GM12892 (cell line): ENCODE results near the gene MZT2B. TPM values are rescaled to one million over a fixed set of nuclear protein-coding genes. Genes with fewer than 3 reads are reported as not detected.
"Not testable (repeated sequence)": the region's sequence is repeated elsewhere in the genome, so short reads cannot be mapped to it uniquely, and the experiment has no call there.

Experiments used
- DNase-seq: peaks from one replicate; pipeline ENCODE4 v3.0.0; 2011; ENCODE audit not compliant: insufficient read length
- FAIRE-seq: peaks from 2 replicates; lab custom pipeline; 2011; peaks lifted over from hg19 to GRCh38; lab: Jason Lieb, UNC
- POLR2A ChIP-seq: IDR thresholded peaks from 2 replicates; pipeline ENCODE4 v1.6.1; 2011; ENCODE audit warnings: low read depth, low read length, control low read depth
- POLR2AphosphoS5 ChIP-seq: IDR thresholded peaks from 2 replicates; pipeline ENCODE4 v1.6.1; 2011; ENCODE audit warnings: low read depth, low read length, control low read depth
- TAF1 ChIP-seq: IDR thresholded peaks from 2 replicates; pipeline ENCODE4 v1.6.1; 2011; ENCODE audit warnings: low read depth, mild to moderate bottlenecking, control low read depth, low read length, borderline replicate concordance
- polyA plus RNA-seq: library from polyadenylated mRNA; unstranded; fragments of >200 nt; gene quantifications from one replicate; pipeline ENCODE4 v1.2.1, GENCODE V29; 2012; ENCODE audit warnings: missing spikeins, inconsistent platforms; ENCODE audit not compliant: missing spikeins

The MZT2B gene, protein sequence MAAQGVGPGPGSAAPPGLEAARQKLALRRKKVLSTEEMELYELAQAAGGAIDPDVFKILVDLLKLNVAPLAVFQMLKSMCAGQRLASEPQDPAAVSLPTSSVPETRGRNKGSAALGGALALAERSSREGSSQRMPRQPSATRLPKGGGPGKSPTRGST
- 18.4 TPM for polyA plus RNA-seq

DNA sequence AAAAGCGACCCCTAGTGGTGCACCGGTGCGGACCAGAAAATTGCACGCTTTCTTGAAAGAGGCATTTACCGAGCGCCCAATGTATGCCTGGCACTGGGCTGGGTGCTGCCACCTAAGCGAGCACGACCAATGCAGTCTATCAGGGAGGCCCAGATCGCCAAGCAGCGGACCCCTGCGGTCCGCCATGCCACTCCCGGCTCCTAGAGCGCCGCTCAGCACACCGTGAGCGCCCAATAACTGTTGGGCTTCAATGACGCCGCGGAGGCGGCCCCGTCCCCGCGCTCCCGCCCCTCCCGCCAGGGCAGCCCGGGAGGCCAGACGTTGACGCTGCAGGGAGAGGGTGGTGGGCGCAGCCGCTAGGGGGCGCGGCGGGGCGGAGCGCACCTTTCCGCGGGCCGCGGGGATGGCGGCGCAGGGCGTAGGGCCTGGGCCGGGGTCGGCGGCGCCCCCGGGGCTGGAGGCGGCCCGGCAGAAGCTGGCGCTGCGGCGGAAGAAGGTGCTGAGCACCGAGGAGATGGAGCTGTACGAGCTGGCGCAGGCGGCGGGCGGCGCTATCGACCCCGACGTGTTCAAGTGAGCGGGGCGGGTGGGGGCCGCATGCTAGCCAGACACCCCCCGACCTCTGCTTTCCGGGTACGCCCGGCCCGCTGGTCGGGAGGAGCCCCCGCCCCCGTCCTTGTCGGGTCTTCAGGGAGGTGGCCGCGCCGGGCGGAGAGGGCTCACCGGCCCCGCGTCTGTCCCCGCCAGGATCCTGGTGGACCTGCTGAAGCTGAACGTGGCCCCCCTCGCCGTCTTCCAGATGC lies at the start of gene MZT2B:
Gene MZT2B, plus strand, starts transcription at position 383 of the 803 bp plus-strand sequence. Its CDS starts 21 bp downstream, at position 404.
- TF ChIP-seq TAF1, result 0 out of 2 replicates have a peak, but pooled peaks have one; percentile 18
- TF ChIP-seq POLR2A, result peak; percentile 78
- TF ChIP-seq POLR2AphosphoS5, result peak; percentile 58; the same call in 1 of the 2 replicates
- DNase-seq, result peak; percentile 89
- peak; percentile 91 for FAIRE-seq

DNA sequence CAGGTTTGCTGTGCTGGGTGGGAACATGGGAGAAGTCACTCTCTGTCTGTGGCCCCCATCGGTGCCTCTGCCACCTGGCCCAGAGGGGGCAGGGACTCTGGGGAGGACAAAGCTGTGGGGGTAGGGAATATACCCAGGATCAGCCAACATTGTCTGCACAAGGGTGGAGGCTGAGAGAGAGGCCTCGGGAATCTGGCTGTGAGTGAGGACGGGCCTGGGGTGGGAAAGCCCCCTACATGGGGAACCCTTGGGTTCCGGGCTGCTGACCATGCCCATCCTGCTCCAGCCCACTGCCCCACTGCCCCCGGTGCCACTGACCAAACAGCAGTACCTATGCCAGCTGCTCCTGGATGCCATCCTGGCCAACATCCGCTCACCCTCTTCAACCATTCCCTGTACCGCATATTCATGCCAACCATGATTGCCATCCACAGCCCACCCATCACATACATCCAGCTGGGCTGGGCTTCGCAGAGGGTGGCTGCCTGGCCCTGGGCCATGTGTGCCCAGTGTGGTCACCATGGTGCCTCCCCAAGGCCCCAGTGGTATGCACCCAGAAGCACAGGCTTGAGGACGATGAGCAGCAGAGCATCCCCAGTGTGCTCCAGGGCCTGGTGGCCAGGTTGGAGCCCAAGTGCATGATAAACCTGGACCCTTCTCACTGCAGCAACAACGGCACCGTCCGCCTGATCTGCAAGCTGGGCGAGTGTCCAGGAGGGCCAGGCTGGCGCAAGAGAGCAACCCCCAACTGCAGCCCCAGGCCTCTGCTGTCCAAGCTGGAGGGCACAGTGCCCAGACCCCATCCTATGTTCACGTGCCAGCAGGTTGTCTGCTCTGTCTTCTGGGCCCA lies 46.1 kb upstream of the MZT2B start:
- FAIRE-seq, result no peak
- TF ChIP-seq POLR2AphosphoS5 (no peak), TAF1 (no peak), POLR2A (no peak)
- no peak for DNase-seq

DNA sequence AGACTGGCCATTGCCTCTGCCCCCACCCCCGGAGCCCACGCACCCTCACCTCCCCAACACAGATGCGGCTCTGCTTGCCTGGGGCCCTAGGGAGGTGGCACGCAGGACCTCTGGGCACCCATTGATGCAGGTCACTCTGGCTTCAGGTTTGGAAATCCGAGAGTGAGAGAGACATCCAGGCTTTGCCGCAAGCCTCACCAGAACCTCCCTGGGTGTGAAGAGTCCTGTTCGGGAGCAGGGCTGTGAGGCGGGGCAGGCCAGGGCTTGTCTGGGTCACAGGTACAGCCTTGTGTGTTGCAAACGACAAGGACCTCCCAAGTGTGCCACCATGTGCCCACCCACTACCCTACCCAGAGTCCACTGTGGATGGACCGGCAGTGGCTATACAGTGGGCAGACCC lies 45.5 kb upstream of the MZT2B start:
- not testable (repeated sequence) for FAIRE-seq, DNase-seq

DNA sequence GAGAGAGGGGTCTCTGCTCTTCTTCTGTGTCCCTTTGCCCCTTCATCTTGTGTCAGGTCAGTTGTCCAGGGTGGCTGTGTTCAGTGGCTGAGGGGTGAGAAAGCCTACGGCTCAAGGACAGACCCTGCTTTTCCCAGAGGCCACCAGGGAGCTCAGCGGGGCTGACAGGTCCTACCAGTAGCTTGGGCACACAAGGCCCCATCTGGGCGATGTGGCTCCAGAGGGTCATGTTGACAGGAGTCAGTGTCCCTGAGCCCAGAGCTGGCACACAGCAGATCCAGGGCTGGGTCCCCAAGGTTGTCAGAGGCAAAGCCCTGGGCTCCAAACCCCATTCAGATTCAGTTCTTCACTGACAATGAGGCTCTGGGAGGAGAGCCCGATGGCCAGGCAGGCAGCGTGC lies 44.9 kb upstream of the MZT2B start:
- not testable (repeated sequence) for FAIRE-seq, DNase-seq

DNA sequence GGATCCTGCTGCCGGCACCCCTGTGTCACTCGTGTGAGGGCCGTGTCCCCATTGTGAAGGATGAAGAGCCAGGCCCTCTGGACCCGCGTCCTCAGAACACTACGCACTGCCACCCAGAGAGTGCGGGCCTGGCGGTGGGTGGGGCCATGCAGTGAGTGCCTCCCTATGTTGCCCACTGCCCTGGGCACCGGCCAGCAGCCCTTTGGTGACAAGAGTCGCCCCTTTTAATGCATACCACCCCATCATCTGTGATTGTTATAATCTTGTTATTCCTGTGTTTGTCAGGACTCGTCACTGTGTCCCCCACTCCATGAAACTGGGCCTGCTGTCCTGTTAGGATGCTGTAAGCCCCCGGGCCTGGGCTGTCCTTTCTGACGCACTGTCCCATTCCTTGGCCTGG lies 43.7 kb upstream of the MZT2B start:
- not testable (repeated sequence) for DNase-seq, FAIRE-seq

DNA sequence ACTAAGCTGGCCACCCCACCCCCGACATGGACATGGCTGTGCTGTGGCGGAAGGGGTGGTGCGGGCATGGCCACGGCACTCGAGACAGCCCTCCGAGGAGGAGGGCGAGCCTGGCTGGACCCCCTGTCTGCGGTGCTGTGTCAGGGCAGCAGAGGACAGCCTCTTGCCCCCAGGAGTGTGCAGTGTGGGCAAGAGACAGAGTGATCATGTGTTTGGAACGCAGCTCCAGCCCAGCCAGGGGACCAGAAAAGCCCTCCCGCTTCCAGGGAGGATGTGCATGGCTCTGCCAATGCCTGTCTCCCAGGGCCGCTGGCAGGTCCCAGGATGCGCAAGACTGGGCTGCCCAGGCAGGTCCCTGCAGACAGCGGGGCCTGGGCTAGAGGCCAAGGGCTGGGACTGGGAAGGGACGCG lies 43.2 kb upstream of the MZT2B start:
- not testable (repeated sequence) for DNase-seq

GRCh38 chr2:130139331-130140280 lies 42.5 kb upstream of the MZT2B start:
- FAIRE-seq, result not testable (repeated sequence)

More for the DNA sequence above, 43.2 kb upstream of the MZT2B start:
- FAIRE-seq, result peak; percentile 9

GRCh38 chr2:130140516-130140915 lies 41.5 kb upstream of the MZT2B start:
- not testable (repeated sequence) for FAIRE-seq

More at GRCh38 chr2:130139331-130140280, 42.5 kb upstream of the MZT2B start:
- not testable (repeated sequence) for DNase-seq

GRCh38 chr2:130141002-130141401 lies 41.1 kb upstream of the MZT2B start:
- FAIRE-seq, DNase-seq: not testable (repeated sequence)

More at GRCh38 chr2:130140516-130140915, 41.5 kb upstream of the MZT2B start:
- DNase-seq, result not testable (repeated sequence)

DNA sequence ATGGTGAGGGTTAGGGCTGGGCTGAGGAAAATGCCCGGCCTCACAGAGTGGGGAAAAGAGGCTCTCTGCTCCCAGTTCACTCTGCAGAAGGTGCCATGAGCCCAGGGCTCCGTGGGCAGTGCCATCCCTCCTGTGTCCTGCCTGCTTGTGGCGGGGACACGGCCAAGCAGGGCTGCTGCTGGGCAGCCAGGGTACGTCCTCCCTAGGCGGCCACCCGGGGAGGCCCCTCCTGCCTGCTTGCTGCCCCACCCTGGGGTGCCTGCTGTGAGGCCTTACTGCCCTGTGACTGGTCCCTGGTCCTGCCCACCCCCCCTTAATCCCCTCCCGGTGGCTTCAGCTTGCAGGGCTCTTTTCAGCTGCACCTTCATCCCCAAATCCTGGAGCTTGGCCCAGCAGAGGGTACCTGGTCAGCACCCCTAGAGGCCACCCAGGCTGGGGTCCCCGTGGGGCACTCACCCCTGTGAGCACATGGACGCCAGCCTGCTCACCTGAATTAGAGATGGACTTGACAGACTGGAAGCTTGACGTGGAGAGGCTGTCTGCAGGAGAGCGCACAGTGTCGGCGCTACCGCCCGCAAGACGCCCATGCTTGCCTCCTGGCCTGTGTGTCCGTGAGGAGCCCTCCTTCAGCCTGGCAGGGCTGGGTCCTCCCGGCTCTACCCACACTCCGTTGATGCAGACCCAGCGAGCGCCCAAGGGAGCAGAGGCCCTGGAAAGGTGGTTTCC lies 40.3 kb upstream of the MZT2B start:
- not testable (repeated sequence) for DNase-seq, FAIRE-seq

- DNase-seq, FAIRE-seq: not testable (repeated sequence)
Observed at GRCh38 chr2:130142396-130143265, 39.4 kb upstream of the MZT2B start.

- not testable (repeated sequence) for FAIRE-seq, DNase-seq
Observed at GRCh38 chr2:130143266-130144039, 38.6 kb upstream of the MZT2B start.

- FAIRE-seq, result peak; percentile 46
- DNase-seq, result not testable (repeated sequence)
Observed at GRCh38 chr2:130145006-130145414, 37.1 kb upstream of the MZT2B start, which contains the start of gene CCDC74B. CCDC74B (minus strand) TSS chr2:130145112; CDS start chr2:130144996, 116 bp downstream.

DNA sequence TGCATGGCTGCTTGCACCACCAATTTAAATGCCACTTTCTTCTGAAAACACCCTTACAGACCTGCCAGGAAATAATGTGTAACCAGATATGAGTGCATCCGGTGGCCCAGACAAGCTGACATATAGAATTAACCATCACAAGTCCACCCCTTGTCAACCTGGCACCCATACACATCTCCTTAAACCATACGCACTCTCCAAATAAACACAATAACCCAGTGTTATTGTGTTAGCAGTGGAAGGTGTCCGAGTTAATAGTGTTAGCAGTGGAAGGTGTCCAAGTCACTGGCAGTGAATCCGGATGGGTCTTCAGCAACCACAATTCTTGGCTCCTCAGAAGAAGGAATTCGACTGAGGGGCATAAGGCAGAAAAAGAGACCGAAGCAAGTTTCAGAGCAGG lies 33.5 kb upstream of the MZT2B start:
- not testable (repeated sequence) for DNase-seq, FAIRE-seq
